Mucosa of rectum (tissue), 2 donors: ENCODE results near the gene IQGAP1.
A peak's percentile ranks its signal among the peaks of the same experiment; 100 is the strongest.

Experiments
- H3K27ac ChIP-seq, 2 donors: one replicate each; pipeline ENCODE4 v1.7.0; 2013; ENCODE audit warnings: inconsistent platforms in 2 of 2, low read depth in 2 of 2, low read length in 2 of 2
- H3K27me3 ChIP-seq, 2 donors: one replicate each; pipeline ENCODE4 v1.7.0; 2013; ENCODE audit warnings: low read length in 2 of 2; ENCODE audit not compliant: control insufficient read depth in 2 of 2, insufficient read depth in 2 of 2
- H3K36me3 ChIP-seq, 2 donors: one replicate each; pipeline ENCODE4 v1.7.0; 2013; ENCODE audit warnings: low read length in 2 of 2; ENCODE audit not compliant: control insufficient read depth in 2 of 2, insufficient read depth in 2 of 2
- H3K4me1 ChIP-seq, 2 donors: one replicate each; pipeline ENCODE4 v1.7.0; 2013; ENCODE audit warnings: low read length in 2 of 2, mild to moderate bottlenecking in 1 of 2; ENCODE audit not compliant: control insufficient read depth in 2 of 2, insufficient read depth in 2 of 2
- H3K4me3 ChIP-seq, 2 donors: one replicate each; pipeline ENCODE4 v1.7.0; 2013; ENCODE audit warnings: low read length in 2 of 2
- H3K9ac ChIP-seq, 2 donors: one replicate each; pipeline ENCODE4 v1.7.0; 2013; ENCODE audit warnings: low read length in 2 of 2, low read depth in 1 of 2, mild to moderate bottlenecking in 1 of 2
- H3K9me3 ChIP-seq, 2 donors: one replicate each; pipeline ENCODE4 v1.7.0; 2013; ENCODE audit warnings: low read length in 2 of 2; ENCODE audit not compliant: control insufficient read depth in 2 of 2
- donor health status: healthy.
- donor health status: Normal muscosa, but diverticular disease.

Gene IQGAP1

DNA sequence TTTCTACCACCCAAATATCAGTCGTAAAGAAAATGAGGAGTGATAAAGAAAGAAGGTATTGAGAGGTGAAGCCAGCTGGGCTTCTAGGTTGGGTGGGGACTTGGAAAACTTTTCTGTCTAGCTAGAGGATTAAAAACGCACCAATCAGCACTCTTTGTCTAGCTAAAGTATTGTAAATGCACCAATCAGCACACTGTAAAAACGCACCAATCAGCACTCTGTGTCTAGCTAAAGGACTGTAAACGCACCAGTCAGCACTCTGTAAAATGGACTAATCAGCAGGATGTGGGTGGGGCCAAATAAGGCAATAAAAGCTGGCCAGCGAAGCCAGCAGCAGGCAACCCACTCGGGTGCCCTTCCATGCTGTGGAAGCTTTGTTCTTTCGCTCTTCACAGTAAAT is 13.0 kb upstream of the IQGAP1 start:
- Histone ChIP-seq H3K4me3 (no peak overlapping the region), H3K9ac (no peak overlapping the region), H3K27me3 (no peaks in the 10 kb centered on the region), H3K36me3 (no peaks in the 10 kb centered on the region), H3K27ac (no peak overlapping the region), H3K9me3 (no peaks in the 10 kb centered on the region), H3K4me1 (peaks cover 3 to 9% of the 10 kb centered on the region in 2 donors)

DNA sequence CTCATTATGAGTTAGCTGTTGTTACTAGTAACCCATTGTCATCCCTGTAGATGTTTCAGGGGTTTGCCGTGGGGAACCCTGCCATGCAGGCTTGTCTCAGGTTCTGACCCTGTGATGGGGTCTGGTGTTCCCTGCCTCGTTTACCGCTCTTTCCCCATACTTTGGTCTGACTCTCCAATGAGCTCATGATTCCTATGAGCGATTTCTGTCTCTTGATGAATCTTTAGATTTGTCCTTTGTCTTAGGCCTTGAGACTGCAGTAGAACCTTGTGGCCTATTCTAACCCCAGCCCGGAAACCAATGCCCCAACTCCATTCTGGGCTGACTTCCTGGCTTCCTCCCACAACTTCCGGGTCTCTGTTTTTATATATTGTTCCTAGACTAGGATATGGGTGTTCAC is 11.3 kb upstream of the IQGAP1 start:
- Histone ChIP-seq H3K4me3 (peak overlapping the region in 1 of 2 donors; percentile 17), H3K27me3 (no peaks in the 10 kb centered on the region), H3K27ac (peak overlapping the region; percentile 13 to 48), H3K9ac (no peak overlapping the region), H3K9me3 (no peaks in the 10 kb centered on the region), H3K4me1 (peaks cover 3 to 5% of the 10 kb centered on the region in 2 donors), H3K36me3 (no peaks in the 10 kb centered on the region)

DNA sequence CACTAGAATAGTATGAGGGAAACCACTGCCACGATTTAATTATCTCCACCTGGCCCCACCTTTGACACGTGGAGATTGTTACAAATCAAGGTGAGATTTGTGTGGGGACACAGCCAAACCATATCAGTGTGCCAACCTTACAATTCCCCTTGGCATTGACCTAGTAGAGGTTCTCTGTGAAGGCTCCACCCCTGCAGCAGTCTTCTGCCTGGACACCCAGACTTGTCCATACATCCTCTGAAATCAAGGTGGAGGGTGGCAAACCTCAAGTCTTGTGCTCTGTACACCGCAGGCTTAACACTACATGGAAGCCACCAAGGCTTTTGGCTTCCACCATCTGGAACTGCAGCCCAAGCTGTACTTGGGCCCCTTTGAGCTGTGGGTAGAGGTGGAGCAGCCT is 8.8 kb upstream of the IQGAP1 start:
- Histone ChIP-seq H3K36me3 (no peaks in the 10 kb centered on the region), H3K27me3 (no peaks in the 10 kb centered on the region), H3K27ac (no peak overlapping the region), H3K9ac (no peak overlapping the region), H3K9me3 (no peaks in the 10 kb centered on the region), H3K4me3 (no peak overlapping the region), H3K4me1 (peaks cover 3 to 5% of the 10 kb centered on the region in 2 donors)

DNA sequence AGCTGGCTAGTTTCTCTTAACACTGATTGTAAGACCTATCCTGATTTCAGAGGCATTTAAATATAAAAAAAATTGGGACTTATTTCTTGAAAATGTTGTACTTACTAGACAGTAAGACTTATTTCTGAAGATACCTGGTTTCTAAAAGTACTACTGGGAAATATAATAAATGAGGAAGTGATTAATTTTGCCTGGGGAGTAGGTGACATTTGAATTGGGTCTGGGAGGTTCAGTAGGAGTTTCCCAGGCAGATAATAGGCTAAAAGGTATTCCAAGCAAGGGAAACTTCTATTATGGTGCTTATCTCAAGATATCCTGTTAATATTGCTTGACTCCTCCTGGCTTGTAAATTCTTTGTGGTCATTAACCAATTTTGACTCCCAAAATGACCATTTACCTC is 6.5 kb upstream of the IQGAP1 start:
- H3K9ac ChIP-seq: no peak overlapping the region
- no peaks in the 10 kb centered on the region for H3K36me3 ChIP-seq
- no peak overlapping the region for H3K27ac ChIP-seq
- H3K9me3 ChIP-seq: no peaks in the 10 kb centered on the region
- no peaks in the 10 kb centered on the region for H3K27me3 ChIP-seq
- H3K4me3 ChIP-seq: no peak overlapping the region
- H3K4me1 ChIP-seq: peaks cover 3 to 4% of the 10 kb centered on the region in 2 donors

DNA sequence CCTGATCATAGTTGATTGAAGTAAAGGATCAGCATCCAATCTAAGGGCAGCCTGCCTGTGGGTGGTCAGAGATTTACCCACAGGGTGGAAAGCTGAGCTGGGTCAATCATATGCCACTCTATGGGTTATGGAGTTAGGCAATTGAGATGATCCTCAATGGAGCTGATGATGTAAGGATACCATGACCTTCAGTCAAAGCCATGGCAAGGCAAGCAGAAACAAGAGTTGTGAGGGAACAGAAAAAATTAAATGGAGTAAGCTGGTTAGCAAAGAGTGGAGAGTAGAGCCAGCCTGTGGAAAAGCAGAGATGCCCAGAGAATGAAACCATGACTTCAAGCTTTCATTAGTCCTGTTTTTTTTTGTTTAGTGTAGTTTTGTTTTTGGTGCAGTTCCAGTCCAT is 5.7 kb upstream of the IQGAP1 start:
- Histone ChIP-seq H3K27me3 (no peaks in the 10 kb centered on the region), H3K9me3 (no peaks in the 10 kb centered on the region), H3K4me3 (no peak overlapping the region), H3K9ac (no peak overlapping the region), H3K27ac (no peak overlapping the region), H3K4me1 (peaks cover 0 to under 1% of the 10 kb centered on the region in 2 donors), H3K36me3 (no peaks in the 10 kb centered on the region)

DNA sequence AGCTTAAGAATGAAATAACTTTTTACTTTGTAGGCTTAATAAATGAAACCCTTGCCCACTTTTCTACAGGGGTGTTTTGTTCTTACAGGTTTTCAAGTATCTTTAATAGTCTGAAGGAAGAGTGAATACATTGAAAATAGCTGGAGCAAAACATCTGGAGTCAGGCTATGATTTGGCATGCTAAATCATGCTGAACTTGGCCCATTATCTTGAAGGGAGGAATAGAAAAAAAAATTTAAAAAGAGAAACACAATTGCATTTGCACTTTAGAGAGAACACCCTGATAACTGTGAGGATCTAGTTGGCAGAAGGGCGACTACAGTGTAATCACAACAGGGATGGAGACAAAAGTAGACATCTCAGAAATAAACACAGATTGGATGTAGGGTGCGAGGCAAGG is 1.8 kb upstream of the IQGAP1 start:
- H3K4me3 ChIP-seq: no peak overlapping the region
- no peak overlapping the region for H3K27ac ChIP-seq
- H3K4me1 ChIP-seq: peaks cover 18 to 25% of the 10 kb centered on the region in 2 donors
- no peaks in the 10 kb centered on the region for H3K27me3 ChIP-seq
- H3K9me3 ChIP-seq: no peaks in the 10 kb centered on the region
- no peak overlapping the region for H3K9ac ChIP-seq
- H3K36me3 ChIP-seq: peaks cover 6 to 10% of the 10 kb centered on the region in 2 donors

DNA sequence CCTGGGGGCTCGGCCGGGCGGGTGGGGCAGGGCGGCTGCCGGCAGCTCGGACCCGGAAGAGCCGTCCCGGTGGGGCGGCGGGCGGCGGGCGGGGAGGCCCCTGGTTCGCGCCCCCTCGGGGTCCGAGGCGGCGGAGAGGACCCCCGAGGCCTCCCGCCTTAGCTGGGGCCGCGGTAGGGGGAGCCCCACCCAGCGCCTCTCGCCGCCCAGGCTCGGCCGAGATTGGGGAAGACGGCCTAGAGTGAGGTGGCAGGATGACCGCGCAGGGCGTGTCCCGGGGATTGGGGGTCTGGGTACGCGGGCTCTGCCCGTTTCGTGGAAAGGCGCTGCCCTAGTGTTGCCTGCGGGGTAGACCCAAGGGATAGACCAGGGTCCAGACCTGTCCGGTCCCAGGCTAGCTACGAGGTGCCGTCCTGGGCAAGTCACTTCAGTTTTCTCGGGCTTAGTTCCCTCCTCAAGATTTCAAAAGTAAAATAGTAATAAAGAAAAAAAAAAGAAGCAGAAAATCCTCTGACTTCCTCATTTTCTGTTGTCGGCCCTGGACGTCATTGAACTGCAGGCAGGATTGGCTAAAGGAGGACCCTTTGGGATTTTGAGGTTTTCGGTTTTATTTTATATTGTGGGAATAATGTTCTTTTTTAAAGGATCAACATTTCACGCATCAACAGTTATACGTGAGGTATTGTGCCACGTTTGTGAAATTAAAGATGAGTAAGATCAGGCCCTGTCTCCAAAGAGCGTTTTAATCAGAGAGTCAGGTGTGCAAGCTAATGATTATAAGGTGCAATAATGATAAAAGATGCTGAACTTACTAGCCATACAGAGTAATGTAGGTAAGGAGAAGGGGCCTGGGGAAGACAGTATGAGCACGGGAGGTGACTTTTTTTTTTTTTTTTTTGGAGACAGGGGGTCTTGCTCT is 679 bp downstream of the IQGAP1 start:
- peak overlapping the region; percentile 97 to 98 for H3K4me3 ChIP-seq
- no peaks in the 10 kb centered on the region for H3K9me3 ChIP-seq
- peak overlapping the region; percentile 95 to 99 for H3K27ac ChIP-seq
- H3K9ac ChIP-seq: peak overlapping the region; percentile 98 to 99
- H3K36me3 ChIP-seq: peaks cover 17 to 21% of the 10 kb centered on the region in 2 donors
- no peaks in the 10 kb centered on the region for H3K27me3 ChIP-seq
- peaks cover 29 to 42% of the 10 kb centered on the region in 2 donors for H3K4me1 ChIP-seq

DNA sequence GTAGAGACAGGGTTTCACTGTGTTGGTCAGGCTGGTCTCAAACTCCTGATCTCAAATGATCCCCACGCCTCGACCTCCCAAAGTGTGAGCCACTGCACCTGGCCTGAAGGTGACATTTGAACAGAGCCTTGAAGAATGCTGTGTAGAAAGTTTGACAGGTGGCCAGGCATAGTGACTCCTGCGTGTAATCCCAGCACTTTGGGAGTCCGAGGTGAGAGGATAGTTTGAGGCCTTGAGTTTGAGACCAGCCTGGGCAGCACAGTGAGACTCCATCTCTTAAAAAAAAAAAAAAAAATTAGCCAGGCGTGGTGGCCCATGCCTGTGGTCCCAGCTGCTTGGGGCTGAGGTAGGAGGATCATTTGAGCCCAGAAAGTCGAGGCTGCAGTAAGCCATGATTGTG is 1.5 kb downstream of the IQGAP1 start:
- H3K27ac ChIP-seq: peak overlapping the region in 1 of 2 donors; percentile 95
- H3K36me3 ChIP-seq: peaks cover 17 to 21% of the 10 kb centered on the region in 2 donors
- H3K9me3 ChIP-seq: no peaks in the 10 kb centered on the region
- peak overlapping the region; percentile 97 to 98 for H3K4me3 ChIP-seq
- H3K4me1 ChIP-seq: peaks cover 34 to 50% of the 10 kb centered on the region in 2 donors
- peak overlapping the region; percentile 52 to 99 for H3K9ac ChIP-seq
- no peaks in the 10 kb centered on the region for H3K27me3 ChIP-seq

DNA sequence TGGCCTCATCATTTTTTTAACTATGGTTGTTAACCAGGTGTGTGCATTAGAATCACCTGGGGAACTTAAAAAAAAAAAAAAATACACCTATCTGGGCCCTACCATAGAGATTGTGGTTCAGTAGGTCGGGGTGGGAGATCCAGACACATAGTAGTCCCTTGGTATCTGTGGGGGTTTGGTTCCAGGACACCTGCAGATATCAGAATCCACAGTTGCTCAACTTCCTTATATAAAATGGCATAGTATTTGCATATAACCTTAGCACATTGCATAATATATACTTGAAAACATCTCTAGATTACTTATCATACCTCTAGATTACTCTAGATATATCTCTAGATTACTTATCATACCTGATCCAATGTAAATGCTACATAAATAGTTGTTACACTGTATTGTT is 5.0 kb downstream of the IQGAP1 start:
- no peaks in the 10 kb centered on the region for H3K27me3 ChIP-seq
- peaks cover 39 to 49% of the 10 kb centered on the region in 2 donors for H3K4me1 ChIP-seq
- H3K9me3 ChIP-seq: no peaks in the 10 kb centered on the region
- H3K27ac ChIP-seq: peak overlapping the region; percentile 40 to 79
- no peak overlapping the region for H3K9ac ChIP-seq
- H3K36me3 ChIP-seq: peaks cover 21% of the 10 kb centered on the region in 2 donors
- no peak overlapping the region for H3K4me3 ChIP-seq

DNA sequence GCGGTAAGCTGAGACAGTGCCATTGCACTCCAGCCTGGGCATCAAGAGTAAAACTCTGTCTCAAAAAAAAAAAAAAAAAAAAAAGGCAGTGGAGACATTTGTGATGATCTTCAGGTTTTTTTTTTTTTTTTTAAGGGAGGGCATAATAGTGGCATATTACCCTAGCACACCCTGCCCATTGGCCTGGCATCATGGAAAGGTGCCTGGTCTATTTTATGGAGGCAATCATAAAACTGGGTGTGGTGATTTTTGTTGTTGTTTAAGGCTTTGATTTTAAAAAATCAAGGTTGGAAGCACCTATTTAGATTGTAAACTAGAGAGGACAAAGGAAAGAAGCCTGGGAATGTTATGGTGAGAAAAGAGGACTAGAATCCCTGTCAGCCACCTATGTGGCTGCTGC is 6.0 kb downstream of the IQGAP1 start:
- H3K36me3 ChIP-seq: peaks cover 21% of the 10 kb centered on the region in 2 donors
- H3K9me3 ChIP-seq: no peaks in the 10 kb centered on the region
- H3K27ac ChIP-seq: peak overlapping the region; percentile 78 to 79
- peak overlapping the region in 1 of 2 donors; percentile 51 for H3K9ac ChIP-seq
- no peaks in the 10 kb centered on the region for H3K27me3 ChIP-seq
- H3K4me1 ChIP-seq: peaks cover 38 to 49% of the 10 kb centered on the region in 2 donors
- peak overlapping the region in 1 of 2 donors; percentile 41 for H3K4me3 ChIP-seq
